Measurements from ENCODE around the gene RNF227.

The RNF227 gene

GRCh38 chr17:7884581-7885366 is 31.3 kb downstream of the RNF227 start:
- DNase-seq (ENCODE audit: low read depth, low spot score), result no peak
- Histone ChIP-seq H3K4me1 (ENCODE audit: insufficient read depth, insufficient read length) (peaks cover 5% of the 10 kb centered on the region), H3K9me3 (ENCODE audit: insufficient read depth, low read length) (no peaks in the 10 kb centered on the region), H3K9ac (ENCODE audit: insufficient read length, low read depth) (peak overlapping the region; percentile 77), H3K27me3 (ENCODE audit: insufficient read depth, insufficient read length) (no peaks in the 10 kb centered on the region), H3K4me3 (ENCODE audit: insufficient read length, low read depth) (peak overlapping the region; percentile 36), H3K36me3 (ENCODE audit: insufficient read depth, insufficient read length, low read length) (peaks cover 24% of the 10 kb centered on the region)
- TF ChIP-seq ZNF274 (IDR thresholded peaks at IDR 0.05; ENCODE audit: low read depth, low read length) (no peak), YY1 (IDR thresholded peaks at IDR 0.05; ENCODE audit: insufficient read depth, insufficient read length) (no peak), SUZ12 (IDR thresholded peaks at IDR 0.05; ENCODE audit: extremely low read depth, insufficient read depth, insufficient read length) (no peak)

- no peaks in the 10 kb centered on the region for H3K27me3 ChIP-seq (ENCODE audit: insufficient read depth, insufficient read length)
- H3K9me3 ChIP-seq (ENCODE audit: insufficient read depth, low read length), result no peaks in the 10 kb centered on the region
- H3K4me1 ChIP-seq (ENCODE audit: insufficient read depth, insufficient read length), result peaks cover 2% of the 10 kb centered on the region
- peak overlapping the region; percentile 21 for H3K9ac ChIP-seq (ENCODE audit: insufficient read length, low read depth)
- no peak for TF ChIP-seq ZNF274 (IDR thresholded peaks at IDR 0.05; ENCODE audit: low read depth, low read length)
- TF ChIP-seq SUZ12 (IDR thresholded peaks at IDR 0.05; ENCODE audit: extremely low read depth, insufficient read depth, insufficient read length), result no peak
- no peak for TF ChIP-seq YY1 (IDR thresholded peaks at IDR 0.05; ENCODE audit: insufficient read depth, insufficient read length)
- peaks cover 33% of the 10 kb centered on the region for H3K36me3 ChIP-seq (ENCODE audit: insufficient read depth, insufficient read length, low read length)
- no peak overlapping the region for H3K4me3 ChIP-seq (ENCODE audit: insufficient read length, low read depth)
- DNase-seq (ENCODE audit: low read depth, low spot score), result no peak
These were observed 32.2 kb downstream of the RNF227 start for GRCh38 chr17:7883781-7884386.

GRCh38 chr17:7882629-7883028 is 33.5 kb downstream of the RNF227 start:
- Histone ChIP-seq H3K27me3 (ENCODE audit: insufficient read depth, insufficient read length) (no peaks in the 10 kb centered on the region), H3K9me3 (ENCODE audit: insufficient read depth, low read length) (no peaks in the 10 kb centered on the region), H3K4me3 (ENCODE audit: insufficient read length, low read depth) (no peak overlapping the region), H3K4me1 (ENCODE audit: insufficient read depth, insufficient read length) (peaks cover 2% of the 10 kb centered on the region), H3K36me3 (ENCODE audit: insufficient read depth, insufficient read length, low read length) (peaks cover 33% of the 10 kb centered on the region), H3K9ac (ENCODE audit: insufficient read length, low read depth) (no peak overlapping the region)
- TF ChIP-seq ZNF274 (IDR thresholded peaks at IDR 0.05; ENCODE audit: low read depth, low read length), result no peak
- no peak for DNase-seq (ENCODE audit: low read depth, low spot score)

- DNase-seq (ENCODE audit: low read depth, low spot score), result no peak
- peaks cover 33% of the 10 kb centered on the region for H3K36me3 ChIP-seq (ENCODE audit: insufficient read depth, insufficient read length, low read length)
- H3K4me3 ChIP-seq (ENCODE audit: insufficient read length, low read depth), result no peak overlapping the region
- H3K27me3 ChIP-seq (ENCODE audit: insufficient read depth, insufficient read length), result no peaks in the 10 kb centered on the region
- no peak overlapping the region for H3K9ac ChIP-seq (ENCODE audit: insufficient read length, low read depth)
- peaks cover 2% of the 10 kb centered on the region for H3K4me1 ChIP-seq (ENCODE audit: insufficient read depth, insufficient read length)
- no peaks in the 10 kb centered on the region for H3K9me3 ChIP-seq (ENCODE audit: insufficient read depth, low read length)
- TF ChIP-seq ZNF274 (IDR thresholded peaks at IDR 0.05; ENCODE audit: low read depth, low read length), result no peak
- TF ChIP-seq SUZ12 (IDR thresholded peaks at IDR 0.05; ENCODE audit: extremely low read depth, insufficient read depth, insufficient read length), result no peak
- TF ChIP-seq YY1 (IDR thresholded peaks at IDR 0.05; ENCODE audit: insufficient read depth, insufficient read length), result no peak
These were observed 34.0 kb downstream of the RNF227 start for GRCh38 chr17:7882068-7882467.

- H3K4me3 ChIP-seq (ENCODE audit: insufficient read length, low read depth), result no peak overlapping the region
- H3K36me3 ChIP-seq (ENCODE audit: insufficient read depth, insufficient read length, low read length), result peaks cover 33% of the 10 kb centered on the region
- peaks cover 2% of the 10 kb centered on the region for H3K4me1 ChIP-seq (ENCODE audit: insufficient read depth, insufficient read length)
- TF ChIP-seq SUZ12 (IDR thresholded peaks at IDR 0.05; ENCODE audit: extremely low read depth, insufficient read depth, insufficient read length) (no peak), YY1 (IDR thresholded peaks at IDR 0.05; ENCODE audit: insufficient read depth, insufficient read length) (no peak), ZNF274 (IDR thresholded peaks at IDR 0.05; ENCODE audit: low read depth, low read length) (no peak)
- no peak for DNase-seq (ENCODE audit: low read depth, low spot score)
- H3K9me3 ChIP-seq (ENCODE audit: insufficient read depth, low read length), result no peaks in the 10 kb centered on the region
- H3K27me3 ChIP-seq (ENCODE audit: insufficient read depth, insufficient read length), result no peaks in the 10 kb centered on the region
- H3K9ac ChIP-seq (ENCODE audit: insufficient read length, low read depth), result no peak overlapping the region
These were observed 34.6 kb downstream of the RNF227 start for GRCh38 chr17:7881276-7882054.

- Histone ChIP-seq H3K9ac (ENCODE audit: insufficient read length, low read depth) (no peak overlapping the region), H3K4me3 (ENCODE audit: insufficient read length, low read depth) (no peak overlapping the region)
These were observed 35.8 kb downstream of the RNF227 start for GRCh38 chr17:7880076-7880868.

More at GRCh38 chr17:7880076-7880868, 35.8 kb downstream of the RNF227 start:
- no peak for TF ChIP-seq SUZ12 (IDR thresholded peaks at IDR 0.05; ENCODE audit: extremely low read depth, insufficient read depth, insufficient read length)
- TF ChIP-seq YY1 (IDR thresholded peaks at IDR 0.05; ENCODE audit: insufficient read depth, insufficient read length), result no peak
- no peak for TF ChIP-seq ZNF274 (IDR thresholded peaks at IDR 0.05; ENCODE audit: low read depth, low read length)
- no peaks in the 10 kb centered on the region for H3K27me3 ChIP-seq (ENCODE audit: insufficient read depth, insufficient read length)
- peaks cover 33% of the 10 kb centered on the region for H3K36me3 ChIP-seq (ENCODE audit: insufficient read depth, insufficient read length, low read length)
- DNase-seq (ENCODE audit: low read depth, low spot score), result no peak
- H3K4me1 ChIP-seq (ENCODE audit: insufficient read depth, insufficient read length), result no peaks in the 10 kb centered on the region
- no peaks in the 10 kb centered on the region for H3K9me3 ChIP-seq (ENCODE audit: insufficient read depth, low read length)

Data from NT2/D1 (cell line).